PC-3 (cell line): ENCODE measurements around the gene KIAA1549. TPM values are rescaled to one million over a fixed set of nuclear protein-coding genes. Genes with fewer than 3 reads are reported as not detected.

ENCODE experiments used
- ATAC-seq: fragments of 200-7000 bp; cut with Tn5 transposase; 2 replicates; pipeline ENCODE4 v1.9.1; 2020; ENCODE audit warnings: mild to moderate bottlenecking, moderate library complexity
- BruUV-seq: library from RNA; stranded (reverse); fragments of 400-500 nt; replicated peaks from 2 replicates; lab custom pipeline; 2021; lab: Mats Ljungman, UMichigan
- CTCF ChIA-PET: fragments of 300-600 bp; sonication (Branson Sonifier 250); formaldehyde crosslinking; loops from one replicate; lab custom pipeline; 2022; ENCODE audit warnings: antibody characterized with exemption; lab: Charles Lee
- POLR2A ChIA-PET: fragments of 300-600 bp; sonication (Branson Sonifier 250); formaldehyde crosslinking; loops from one replicate; lab custom pipeline; 2022; ENCODE audit warnings: antibody characterized with exemption; ENCODE audit not compliant: unreplicated experiment; lab: Charles Lee
- DNase-seq: peaks from one replicate; pipeline ENCODE4 v3.0.0-alpha.2; 2015
- H2AFZ ChIP-seq: fragments of 300-600 bp; sonication (generic); 2 replicates; pipeline ENCODE4 v1.6.0; 2016; ENCODE audit warnings: antibody characterized with exemption, low read length
- H3F3A ChIP-seq: fragments of 300-600 bp; sonication (generic); one replicate; pipeline ENCODE4 v1.6.0; 2017; ENCODE audit warnings: antibody characterized with exemption, low read length, control low read depth, mild to moderate bottlenecking; ENCODE audit not compliant: unreplicated experiment
- H3K27ac ChIP-seq: fragments of 300-600 bp; sonication (generic); 2 replicates; pipeline ENCODE4 v1.5.1; 2016; ENCODE audit warnings: mild to moderate bottlenecking, low read length
- H3K27me3 ChIP-seq: fragments of 300-600 bp; sonication (generic); 2 replicates; pipeline ENCODE4 v1.6.1; 2016; ENCODE audit warnings: low read length, mixed read lengths
- H3K36me3 ChIP-seq: fragments of 300-600 bp; sonication (generic); 2 replicates; pipeline ENCODE4 v1.6.1; 2016; ENCODE audit warnings: low read depth, mixed run types, low read length, mixed read lengths
- H3K4me1 ChIP-seq: fragments of 300-600 bp; sonication (generic); 2 replicates; pipeline ENCODE4 v1.5.1; 2016; ENCODE audit warnings: low read length; ENCODE audit not compliant: insufficient read depth
- H3K4me2 ChIP-seq: fragments of 300-600 bp; sonication (generic); 2 replicates; pipeline ENCODE4 v1.6.0; 2016; ENCODE audit warnings: low read length
- H3K4me3 ChIP-seq: fragments of 300-600 bp; sonication (generic); 2 replicates; pipeline ENCODE4 v1.5.1; 2016; ENCODE audit warnings: mild to moderate bottlenecking, low read length, mixed read lengths
- H3K79me2 ChIP-seq: fragments of 300-600 bp; sonication (generic); 2 replicates; pipeline ENCODE4 v1.6.1; 2017; ENCODE audit warnings: low read length, mixed read lengths
- H3K9ac ChIP-seq: fragments of 300-600 bp; sonication (generic); 2 replicates; pipeline ENCODE4 v1.6.0; 2016; ENCODE audit warnings: mild to moderate bottlenecking, low read length
- H3K9me2 ChIP-seq: fragments of 300-600 bp; sonication (generic); replicated peaks from 2 replicates; pipeline ENCODE4 v1.6.1; 2016; ENCODE audit warnings: mixed run types, low read length, mixed read lengths
- H3K9me3 ChIP-seq: fragments of 300-600 bp; sonication (generic); 2 replicates; pipeline ENCODE4 v1.6.1; 2016; ENCODE audit warnings: low read length, mixed read lengths
- H4K20me1 ChIP-seq: fragments of 300-600 bp; sonication (generic); 2 replicates; pipeline ENCODE4 v1.6.1; 2016; ENCODE audit warnings: low read length, mixed read lengths
- EZH2 ChIP-seq: fragments of 300-600 bp; sonication (generic); IDR thresholded peaks from one replicate; pipeline ENCODE4 v1.6.1; 2017; ENCODE audit warnings: antibody characterized with exemption, mild to moderate bottlenecking, low read length; ENCODE audit not compliant: unreplicated experiment
- EZH2phosphoT487 ChIP-seq: fragments of 300-600 bp; sonication (generic); IDR thresholded peaks from 2 replicates; pipeline ENCODE4 v1.6.1; 2018; ENCODE audit warnings: mild to moderate bottlenecking, antibody characterized with exemption, low read length, borderline replicate concordance
- intact Hi-C: fragments of 100-400 bp; cut with micrococcal nuclease; formaldehyde crosslinking; loops from 2 replicates; pipeline ENCODE4 v1.9.0; 2023
- total RNA-seq: library from RNA; depleted of rRNA; stranded (reverse); fragments of >200 nt; gene quantifications from 2 replicates; pipeline ENCODE4 v1.2.3, GENCODE V29; 2014
- TF ChIP-seq, protein P1 (sequence below): fragments of 300-600 bp; sonication (generic); conservative IDR thresholded peaks from 2 replicates; pipeline ENCODE4 v1.5.1; 2017; ENCODE audit warnings: antibody characterized with exemption, low read depth, mild to moderate bottlenecking, low read length

KIAA1549 gene
- total RNA-seq, 1 experiment from 2014 or later: 8.2 TPM

DNA sequence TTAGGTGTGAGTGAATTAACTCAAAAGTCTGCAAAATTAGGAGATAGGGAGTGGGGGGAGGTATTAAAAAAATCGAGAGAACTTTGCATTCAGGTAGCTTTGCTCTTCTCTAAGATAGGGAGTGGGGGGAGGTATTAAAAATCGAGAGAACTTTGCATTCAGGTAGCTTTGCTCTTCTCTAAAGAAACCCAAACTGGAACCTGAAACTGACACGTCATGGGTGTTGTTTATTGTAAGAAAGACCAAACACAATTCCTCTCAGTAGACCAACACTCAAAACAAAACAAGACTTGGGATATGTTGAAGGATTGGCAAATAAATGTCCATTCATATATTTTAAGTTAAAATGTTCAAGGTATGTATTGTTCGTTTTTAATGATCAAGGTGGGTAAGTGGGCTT is 87.9 kb downstream of the KIAA1549 start:
- intact Hi-C loops: loop anchor here (5.0 kb wide), 1 partner anchor 144 kb away; the partner anchor contains the start of gene ZC3HAV1L
- no peak for ATAC-seq
- peak overlapping the region; percentile 99 for H3K27ac ChIP-seq

DNA sequence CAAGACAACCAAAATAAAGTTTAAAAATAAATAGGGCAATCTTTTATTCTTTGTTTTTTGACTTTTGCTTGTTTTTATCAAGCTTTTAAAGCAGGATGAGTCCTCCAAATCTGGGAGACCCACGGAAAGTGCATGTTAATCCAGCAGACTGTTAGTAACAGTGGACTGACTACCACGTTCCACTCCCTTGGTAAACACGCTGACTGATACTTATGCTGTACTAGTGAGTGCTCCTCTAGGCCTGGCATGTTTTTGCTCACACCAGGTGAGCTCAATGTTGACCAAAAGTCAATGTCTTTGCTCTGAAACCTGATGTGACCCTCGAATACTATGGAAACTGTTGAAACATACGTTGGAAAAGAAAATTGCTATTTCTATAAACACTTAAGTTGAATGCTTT is 88.4 kb downstream of the KIAA1549 start:
- no peak overlapping the region for H2AFZ ChIP-seq
- peaks cover 85% of the 10 kb centered on the region for H3K4me1 ChIP-seq
- H3K79me2 ChIP-seq: peaks cover 15% of the 10 kb centered on the region
- H3K27me3 ChIP-seq: no peaks in the 10 kb centered on the region
- no peaks in the 10 kb centered on the region for H3K9me3 ChIP-seq
- intact Hi-C loops: loop anchor here (5.0 kb wide), 1 partner anchor 144 kb away; the partner anchor contains the start of gene ZC3HAV1L
- H3K4me3 ChIP-seq: no peak overlapping the region
- DNase-seq (peak; percentile 81), ATAC-seq (peak; percentile 38)
- no peaks in the 10 kb centered on the region for H3K9me2 ChIP-seq
- H4K20me1 ChIP-seq: no peaks in the 10 kb centered on the region
- POLR2A ChIA-PET: interaction anchor here (0.6 to 1.1 kb wide), 2 partner anchors 42 to 94 kb away, joined by 3 read pairs; no protein-coding TSS in a partner anchor
- peak overlapping the region; percentile 61 for H3K4me2 ChIP-seq
- peaks cover 12% of the 10 kb centered on the region for H3F3A ChIP-seq
- H3K9ac ChIP-seq: peak overlapping the region; percentile 87
- CTCF ChIA-PET: no interaction called here
- peak overlapping the region; percentile 99 for H3K27ac ChIP-seq
- TF ChIP-seq EZH2: no peak
- TF ChIP-seq, protein P1, sequence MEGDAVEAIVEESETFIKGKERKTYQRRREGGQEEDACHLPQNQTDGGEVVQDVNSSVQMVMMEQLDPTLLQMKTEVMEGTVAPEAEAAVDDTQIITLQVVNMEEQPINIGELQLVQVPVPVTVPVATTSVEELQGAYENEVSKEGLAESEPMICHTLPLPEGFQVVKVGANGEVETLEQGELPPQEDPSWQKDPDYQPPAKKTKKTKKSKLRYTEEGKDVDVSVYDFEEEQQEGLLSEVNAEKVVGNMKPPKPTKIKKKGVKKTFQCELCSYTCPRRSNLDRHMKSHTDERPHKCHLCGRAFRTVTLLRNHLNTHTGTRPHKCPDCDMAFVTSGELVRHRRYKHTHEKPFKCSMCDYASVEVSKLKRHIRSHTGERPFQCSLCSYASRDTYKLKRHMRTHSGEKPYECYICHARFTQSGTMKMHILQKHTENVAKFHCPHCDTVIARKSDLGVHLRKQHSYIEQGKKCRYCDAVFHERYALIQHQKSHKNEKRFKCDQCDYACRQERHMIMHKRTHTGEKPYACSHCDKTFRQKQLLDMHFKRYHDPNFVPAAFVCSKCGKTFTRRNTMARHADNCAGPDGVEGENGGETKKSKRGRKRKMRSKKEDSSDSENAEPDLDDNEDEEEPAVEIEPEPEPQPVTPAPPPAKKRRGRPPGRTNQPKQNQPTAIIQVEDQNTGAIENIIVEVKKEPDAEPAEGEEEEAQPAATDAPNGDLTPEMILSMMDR: no peak
- TF ChIP-seq EZH2phosphoT487: no peak
- no TSS peak for BruUV-seq
- peaks cover 19% of the 10 kb centered on the region for H3K36me3 ChIP-seq

More for the DNA sequence above, 87.9 kb downstream of the KIAA1549 start:
- DNase-seq: no peak
- H3K27me3 ChIP-seq: no peaks in the 10 kb centered on the region
- H3K4me3 ChIP-seq: no peak overlapping the region
- H3K4me2 ChIP-seq: peak overlapping the region; percentile 61; the same call in 1 of the 2 replicates
- no peaks in the 10 kb centered on the region for H3K9me3 ChIP-seq
- no TSS peak for BruUV-seq
- H4K20me1 ChIP-seq: no peaks in the 10 kb centered on the region
- CTCF ChIA-PET: interaction anchor here (0.6 kb wide), 1 partner anchor 600 kb away, joined by 3 read pairs; no protein-coding TSS in a partner anchor
- peak overlapping the region; percentile 87 for H3K9ac ChIP-seq
- peaks cover 89% of the 10 kb centered on the region for H3K4me1 ChIP-seq
- peaks cover 19% of the 10 kb centered on the region for H3K36me3 ChIP-seq
- H3K9me2 ChIP-seq: no peaks in the 10 kb centered on the region
- POLR2A ChIA-PET: interaction anchor here (0.6 kb wide), 1 partner anchor 93 kb away, joined by 3 read pairs; no protein-coding TSS in a partner anchor
- TF ChIP-seq EZH2phosphoT487: no peak
- peaks cover 12% of the 10 kb centered on the region for H3F3A ChIP-seq
- H2AFZ ChIP-seq: no peak overlapping the region
- H3K79me2 ChIP-seq: peaks cover 15% of the 10 kb centered on the region

DNA sequence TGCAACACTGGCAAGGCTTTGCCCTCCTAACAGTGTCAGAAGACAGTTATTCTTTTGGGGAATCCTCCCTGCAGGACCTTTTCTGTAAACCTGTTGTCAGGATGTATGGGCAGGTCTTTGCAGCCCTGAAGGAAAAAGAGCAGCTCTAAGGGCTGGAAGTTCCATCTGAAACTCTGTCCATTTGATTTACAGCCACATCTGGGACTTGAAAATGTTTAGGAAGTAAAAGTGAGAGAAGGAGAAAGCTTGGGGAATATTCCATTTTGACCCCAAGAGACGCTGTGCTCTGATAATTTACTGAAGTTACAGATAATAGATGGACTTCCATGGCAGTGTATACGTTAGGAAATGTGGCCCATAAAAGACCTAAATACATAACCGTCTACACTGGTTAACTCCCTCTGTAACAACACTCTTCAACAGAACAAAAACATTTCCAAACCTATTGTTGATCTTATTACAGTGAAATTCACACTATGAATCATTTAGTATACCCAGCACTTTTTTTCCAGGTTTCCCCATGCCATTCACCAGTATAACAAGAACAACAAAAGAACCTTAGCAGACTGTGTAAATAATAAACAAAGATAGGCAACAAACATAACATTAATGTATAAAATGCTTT is 89.1 kb downstream of the KIAA1549 start:
- TSS peak; percentile 4 for BruUV-seq
- peak; percentile 2; the same call in 1 of the 2 replicates for ATAC-seq
- H3K79me2 ChIP-seq: peaks cover 15% of the 10 kb centered on the region
- no peaks in the 10 kb centered on the region for H3K9me2 ChIP-seq
- H3K9me3 ChIP-seq: no peaks in the 10 kb centered on the region
- peaks cover 15% of the 10 kb centered on the region for H3K36me3 ChIP-seq
- CTCF ChIA-PET: no interaction called here
- H3K27me3 ChIP-seq: no peaks in the 10 kb centered on the region
- H3K4me1 ChIP-seq: peaks cover 78% of the 10 kb centered on the region
- H3K27ac ChIP-seq: peak overlapping the region; percentile 99
- H3K9ac ChIP-seq: peak overlapping the region; percentile 87
- intact Hi-C loops: loop anchor here (5.0 kb wide), 1 partner anchor 145 kb away; the partner anchor contains the start of gene ZC3HAV1L
- H3K4me2 ChIP-seq: peak overlapping the region; percentile 61
- no peak overlapping the region for H3K4me3 ChIP-seq
- H4K20me1 ChIP-seq: no peaks in the 10 kb centered on the region
- DNase-seq: peak; percentile 52
- TF ChIP-seq EZH2 (no peak), EZH2phosphoT487 (no peak)
- TF ChIP-seq, protein P1: no peak
- H3F3A ChIP-seq: peaks cover 12% of the 10 kb centered on the region
- no peak overlapping the region for H2AFZ ChIP-seq
- POLR2A ChIA-PET: interaction anchor here (1.1 to 1.5 kb wide), 2 partner anchors 8 to 42 kb away, joined by 3 to 9 read pairs; no protein-coding TSS in a partner anchor
